Cortex of kidney (tissue), 1 donor: Measurements from ENCODE around the gene NUDCD3.
"Not testable (repeated sequence)": the region's sequence is repeated elsewhere in the genome, so short reads cannot be mapped to it uniquely, and the experiment has no call there.

Source experiments
- DNase-seq: peaks from one replicate; lab custom pipeline; 2025; lab: John Stamatoyannopoulos, UW

NUDCD3 gene

GRCh38 chr7:44517175-44517574, 26.7 kb upstream of the NUDCD3 start:
- no peak for DNase-seq

- DNase-seq, result no peak
Measured at GRCh38 chr7:44515590-44516268, 25.3 kb upstream of the NUDCD3 start.

- no peak for DNase-seq
Measured at GRCh38 chr7:44512736-44513135, 22.3 kb upstream of the NUDCD3 start.

GRCh38 chr7:44511863-44512468, 21.5 kb upstream of the NUDCD3 start:
- no peak for DNase-seq

GRCh38 chr7:44511236-44511635, 20.8 kb upstream of the NUDCD3 start:
- no peak for DNase-seq

- DNase-seq, result no peak
Measured at GRCh38 chr7:44508328-44509030, 18.0 kb upstream of the NUDCD3 start.

GRCh38 chr7:44506592-44507288, 16.3 kb upstream of the NUDCD3 start:
- DNase-seq, result not testable (repeated sequence)

GRCh38 chr7:44505595-44505994, 15.1 kb upstream of the NUDCD3 start:
- DNase-seq, result no peak

GRCh38 chr7:44498230-44498954, 7.9 kb upstream of the NUDCD3 start:
- no peak for DNase-seq

- DNase-seq, result no peak
Measured at GRCh38 chr7:44497155-44498027, 6.9 kb upstream of the NUDCD3 start.

- no peak for DNase-seq
Measured at GRCh38 chr7:44496385-44496784, 5.9 kb upstream of the NUDCD3 start.

- DNase-seq, result no peak
Measured at GRCh38 chr7:44494960-44495359, 4.5 kb upstream of the NUDCD3 start.

- DNase-seq, result no peak
Measured at GRCh38 chr7:44491229-44491628, 771 bp upstream of the NUDCD3 start.

GRCh38 chr7:44489955-44490350, 505 bp downstream of the NUDCD3 start:
- no peak for DNase-seq

- no peak for DNase-seq
Measured at GRCh38 chr7:44488955-44489354, 1.5 kb downstream of the NUDCD3 start.

GRCh38 chr7:44486693-44487092, 3.8 kb downstream of the NUDCD3 start:
- no peak for DNase-seq

- DNase-seq, result no peak
Measured at GRCh38 chr7:44486001-44486400, 4.5 kb downstream of the NUDCD3 start.

GRCh38 chr7:44484482-44485313, 5.8 kb downstream of the NUDCD3 start:
- DNase-seq, result no peak

- no peak for DNase-seq
Measured at GRCh38 chr7:44482502-44483485, 7.7 kb downstream of the NUDCD3 start.
